ENCODE results near the gene MAML2.
A peak's percentile ranks its signal among the peaks of the same experiment; 100 is the strongest.

MAML2 gene

DNA sequence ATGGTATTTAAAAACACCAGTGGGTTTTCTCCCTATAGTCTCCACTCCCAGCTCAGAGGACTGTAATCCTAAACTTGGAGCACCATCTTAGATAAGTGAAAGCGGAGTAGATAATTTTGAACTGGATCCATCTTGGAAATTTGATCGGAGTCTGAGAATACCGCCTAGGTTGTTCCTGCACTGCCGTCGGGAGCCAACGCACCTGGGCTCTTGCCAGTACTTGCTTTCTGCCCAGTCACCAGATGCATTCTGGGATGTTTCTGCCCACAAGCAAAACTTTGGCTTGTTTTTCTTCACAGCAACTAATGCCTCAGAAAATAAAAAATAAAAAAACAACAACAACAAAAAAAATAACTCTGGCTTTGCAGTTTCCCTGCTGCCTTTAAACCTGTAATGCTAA lies 306.1 kb downstream of the MAML2 start:
- no peak for DNase-seq (ENCODE audit: low spot score)

DNA sequence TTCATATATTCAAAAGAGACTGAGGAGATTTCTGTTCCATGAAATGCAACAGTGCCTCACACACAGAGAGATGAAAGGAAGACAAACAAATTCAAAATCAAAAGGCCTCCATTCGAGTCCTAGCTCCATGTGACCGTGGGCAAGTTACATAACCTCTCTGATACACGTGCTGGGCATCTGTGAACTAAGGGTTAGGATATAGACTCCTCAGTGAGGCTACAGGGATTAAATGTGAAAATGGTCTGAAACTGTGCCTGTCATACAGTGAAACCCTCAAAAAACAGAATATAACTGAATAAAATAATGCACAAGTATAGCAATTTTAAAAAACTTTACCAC lies 307.3 kb downstream of the MAML2 start:
- DNase-seq (ENCODE audit: low spot score) = no peak

DNA sequence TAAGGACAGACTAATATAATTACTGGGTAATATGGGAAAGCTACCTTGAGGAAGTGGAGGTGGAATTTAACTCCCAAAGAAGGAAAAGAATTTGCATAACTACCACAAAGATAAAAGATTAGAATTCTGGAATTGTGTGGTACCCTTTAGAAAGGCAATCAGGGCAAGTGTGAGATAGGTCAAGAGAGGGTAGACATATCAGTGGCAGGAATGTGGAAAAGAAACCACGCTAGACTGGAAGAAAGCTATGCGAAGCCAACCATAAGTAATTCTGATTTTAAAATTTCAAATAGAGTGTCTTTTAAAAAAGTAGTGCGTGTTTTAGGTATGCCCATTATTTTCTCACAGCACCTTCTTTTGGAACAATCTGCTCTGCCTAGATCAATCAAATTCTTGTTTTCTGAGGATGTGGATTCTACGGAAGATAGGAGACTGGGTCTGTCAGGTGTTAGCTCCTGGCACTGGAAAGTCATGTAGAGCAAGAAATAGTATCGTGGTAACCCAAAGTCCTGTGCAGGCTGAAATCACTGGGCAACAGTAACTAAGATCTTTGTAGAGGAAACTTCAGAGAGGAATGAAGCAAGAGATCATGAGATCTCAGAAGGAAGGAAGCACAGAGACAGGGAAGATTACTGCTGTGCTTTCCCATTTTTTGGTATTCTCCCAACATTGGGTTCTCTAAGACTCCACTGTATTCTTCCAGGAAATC lies 307.8 kb downstream of the MAML2 start:
- no peak for DNase-seq (ENCODE audit: low spot score)

DNA sequence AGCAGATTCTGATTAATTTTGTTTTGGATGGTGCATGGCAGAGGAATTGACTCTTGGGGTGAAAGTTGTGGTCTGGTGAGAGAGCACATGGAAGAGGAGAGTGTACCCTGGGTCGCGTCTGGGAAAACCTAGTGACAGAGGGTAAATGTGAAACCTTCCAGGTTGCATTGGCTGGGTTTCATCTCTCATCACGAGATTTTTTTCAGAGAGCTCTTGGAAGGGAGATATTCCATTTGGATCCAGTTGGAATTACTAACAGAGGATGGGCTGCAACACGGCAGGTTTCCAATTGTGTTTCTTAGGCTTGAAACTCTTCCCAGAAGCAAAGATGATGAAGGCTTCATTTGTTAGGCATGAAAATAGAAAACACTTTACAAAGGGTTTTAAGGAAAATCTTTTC lies 309.4 kb downstream of the MAML2 start:
- peak; percentile 76 for DNase-seq (ENCODE audit: low spot score)

DNA sequence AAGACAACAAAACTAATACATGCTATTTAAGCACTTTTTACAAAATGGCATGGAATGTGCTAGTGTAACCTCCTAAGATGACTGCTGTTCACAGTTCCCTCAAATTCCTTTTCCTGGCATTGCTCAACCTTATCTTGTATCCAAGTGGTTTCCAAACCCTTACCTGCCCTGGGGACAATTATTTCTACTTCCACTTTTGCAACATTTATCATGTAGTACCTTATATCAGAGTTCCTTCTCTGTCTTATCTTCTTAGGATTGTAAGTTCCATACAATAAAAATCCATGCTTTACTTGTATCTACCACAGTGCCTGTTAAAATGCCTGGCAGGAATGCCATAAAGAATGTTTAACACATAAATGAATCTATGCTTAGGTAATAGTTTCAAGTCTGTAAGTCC lies 309.9 kb downstream of the MAML2 start:
- no peak for DNase-seq (ENCODE audit: low spot score)

DNA sequence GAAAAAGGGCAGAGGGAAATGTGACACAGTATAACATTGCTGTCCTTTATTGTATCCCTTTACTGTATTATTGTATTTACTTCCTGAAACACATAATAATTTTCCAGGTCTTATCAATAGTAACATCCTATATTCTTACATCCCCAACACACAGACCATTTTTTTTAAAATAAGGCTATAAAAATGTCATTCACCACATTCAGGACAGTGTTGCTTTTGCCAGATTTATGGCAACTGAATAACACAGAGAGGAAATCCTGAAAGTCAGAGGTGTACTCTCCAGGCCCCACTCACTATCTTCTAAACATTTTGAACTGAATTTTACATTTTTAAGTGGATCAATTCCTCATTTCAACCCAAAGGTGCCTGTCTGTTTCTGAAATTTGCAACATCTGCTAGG lies 314.2 kb downstream of the MAML2 start:
- DNase-seq (ENCODE audit: low spot score) = no peak

DNA sequence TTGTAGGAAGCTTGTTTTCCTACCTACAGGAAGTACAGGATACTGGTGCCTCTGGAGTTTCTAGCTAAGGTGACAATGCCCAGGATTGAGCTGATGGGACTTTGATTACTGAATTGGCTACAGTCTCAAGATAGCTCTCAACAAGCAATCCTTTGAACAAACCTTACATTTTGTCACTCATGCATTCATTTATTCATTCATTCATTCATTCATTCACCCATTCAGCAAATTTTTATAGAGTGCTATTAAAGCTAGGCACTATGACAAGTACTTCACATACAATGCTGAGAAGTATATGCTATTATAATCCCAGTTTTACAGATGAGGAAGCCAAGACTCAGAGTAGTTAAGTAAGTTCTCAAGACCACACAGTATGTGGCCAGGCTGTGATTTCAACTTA lies 316.0 kb downstream of the MAML2 start:
- no peak for DNase-seq (ENCODE audit: low spot score)

DNA sequence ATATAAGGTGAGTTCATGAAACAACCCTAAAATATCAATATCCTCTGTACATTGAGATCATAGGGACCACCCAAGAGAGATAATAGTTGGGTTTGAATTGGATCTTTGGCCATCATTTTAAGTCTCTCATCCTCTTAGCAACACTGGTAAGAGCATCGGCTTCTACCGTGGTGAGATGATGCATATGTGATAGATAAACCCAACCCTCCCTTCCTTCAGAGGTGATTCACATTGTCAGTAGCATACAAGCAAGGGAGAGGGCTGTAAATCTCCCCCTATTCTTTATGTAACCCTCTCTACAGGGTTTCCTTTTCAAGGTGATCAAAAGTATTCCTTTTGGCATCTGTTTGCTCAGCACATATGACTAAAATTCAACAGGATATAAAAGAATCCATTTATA lies 316.7 kb downstream of the MAML2 start:
- DNase-seq (ENCODE audit: low spot score) = no peak

DNA sequence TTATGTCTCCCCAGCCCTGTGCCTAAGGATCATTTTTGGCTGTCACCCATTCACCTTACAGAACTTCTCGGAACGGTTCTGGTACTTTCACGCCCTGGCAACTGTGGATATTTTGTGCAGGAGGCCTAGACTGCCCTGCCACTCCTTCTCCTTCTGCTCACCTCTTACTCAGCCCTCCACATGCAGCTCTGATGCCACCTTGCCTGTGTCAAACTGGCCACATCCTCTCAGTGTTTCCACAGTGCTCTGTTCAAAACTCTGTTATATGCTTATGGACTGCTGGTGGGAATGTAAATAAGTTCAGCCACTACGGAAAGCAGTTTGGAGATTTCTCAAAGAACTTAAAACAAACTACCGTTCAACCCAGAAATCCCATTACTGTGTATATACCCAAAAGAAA lies 318.3 kb downstream of the MAML2 start:
- DNase-seq (ENCODE audit: low spot score) = no peak

DNA sequence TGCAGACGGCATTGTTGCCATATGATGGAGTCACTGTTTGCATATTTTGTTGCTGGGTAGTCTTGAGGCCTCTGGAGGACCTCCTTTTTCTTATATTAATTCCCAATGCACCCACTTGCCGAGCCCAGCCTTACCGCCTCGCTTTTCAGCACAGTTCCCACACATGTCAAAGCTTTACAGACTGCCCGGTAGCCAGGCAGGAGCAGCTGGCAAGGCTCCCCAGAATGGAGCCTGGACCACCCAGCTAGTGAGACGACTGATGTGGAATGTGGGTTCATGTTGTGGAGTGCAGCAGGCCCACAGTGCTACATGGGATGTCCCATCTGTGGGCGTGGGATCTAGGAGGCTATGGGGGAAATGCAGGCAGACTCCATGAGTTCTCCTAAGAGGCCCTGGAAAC lies 319.7 kb downstream of the MAML2 start:
- DNase-seq (ENCODE audit: low spot score) = no peak

DNA sequence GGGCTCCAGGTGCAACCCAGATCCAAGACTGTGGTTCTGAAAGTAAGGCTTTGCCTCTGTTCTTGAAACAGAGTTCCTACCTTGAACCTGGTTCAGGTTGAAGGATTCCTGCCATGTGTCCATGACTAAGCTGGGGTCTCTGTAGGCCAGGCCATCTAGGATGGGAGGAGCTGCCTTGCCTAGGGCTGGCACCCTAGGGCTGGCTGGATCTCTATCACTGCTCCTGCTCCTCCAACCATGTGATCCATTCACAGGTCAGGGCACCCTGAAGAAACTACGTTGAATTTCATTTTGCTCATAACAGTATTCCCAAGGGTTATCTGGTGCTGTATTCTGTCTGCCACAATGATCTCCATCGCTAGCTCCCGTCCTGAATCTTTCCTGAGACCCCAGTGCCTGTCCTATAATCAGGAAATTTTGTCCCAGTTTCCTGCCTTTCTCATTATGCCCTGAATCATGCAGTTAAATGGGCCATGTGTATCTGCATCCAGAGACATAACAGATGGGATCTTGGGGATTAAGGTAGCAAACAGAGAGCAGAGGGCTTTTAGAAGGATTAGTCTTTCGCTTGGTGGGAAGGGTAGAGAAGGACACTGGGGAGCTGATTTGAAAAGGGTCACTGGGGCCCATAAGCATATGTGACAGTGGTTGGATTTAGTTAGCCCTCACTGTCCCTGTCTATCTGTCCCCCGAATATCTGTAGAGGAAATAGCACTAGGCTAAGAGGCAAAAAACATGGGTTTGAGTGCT lies 320.9 kb downstream of the MAML2 start:
- DNase-seq (ENCODE audit: low spot score) = peak; percentile 63

DNA sequence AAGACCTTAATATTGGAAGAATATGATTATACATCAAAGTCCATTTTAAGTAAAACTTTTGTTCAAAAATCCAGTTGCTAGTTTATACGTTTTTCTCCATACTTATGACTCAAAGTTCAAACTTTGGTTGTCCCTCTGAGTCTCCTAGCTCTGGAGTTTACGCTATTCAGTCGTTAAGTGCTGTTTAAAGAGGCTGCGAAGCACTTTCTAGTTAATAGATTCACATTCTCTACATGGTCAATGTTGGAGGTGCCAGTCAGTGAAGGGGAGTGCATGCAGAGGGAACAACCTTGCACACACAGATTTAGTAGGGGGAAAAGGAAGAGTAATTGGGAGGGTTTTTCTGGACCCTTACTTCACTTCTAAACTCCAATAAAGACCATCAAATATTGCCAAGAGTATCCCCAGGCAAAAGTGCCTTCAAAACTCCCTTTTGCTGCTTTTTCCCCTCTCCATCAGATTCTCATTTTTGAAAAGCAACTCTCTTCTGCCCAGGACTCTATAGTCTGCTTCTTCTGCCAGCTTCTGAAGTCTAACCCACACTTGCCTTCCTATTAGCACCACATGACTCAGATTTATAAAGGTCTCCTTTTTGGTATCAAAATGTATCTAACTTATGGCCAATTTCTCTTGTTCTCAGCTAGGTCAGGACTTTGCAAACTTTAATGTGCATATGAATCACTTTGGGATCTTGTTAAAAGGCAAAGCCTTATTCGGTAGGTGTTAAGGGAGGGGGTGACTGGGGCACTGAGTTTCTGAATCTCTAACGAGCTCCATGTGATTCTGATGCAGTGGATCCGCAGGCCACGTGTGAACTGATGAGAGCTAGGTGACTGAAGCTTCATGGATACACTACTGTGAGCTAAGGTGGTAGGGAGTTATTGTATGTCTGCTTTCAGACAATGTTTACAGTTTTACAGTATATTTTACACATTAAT lies 322.9 kb downstream of the MAML2 start:
- no peak for DNase-seq (ENCODE audit: low spot score)

DNA sequence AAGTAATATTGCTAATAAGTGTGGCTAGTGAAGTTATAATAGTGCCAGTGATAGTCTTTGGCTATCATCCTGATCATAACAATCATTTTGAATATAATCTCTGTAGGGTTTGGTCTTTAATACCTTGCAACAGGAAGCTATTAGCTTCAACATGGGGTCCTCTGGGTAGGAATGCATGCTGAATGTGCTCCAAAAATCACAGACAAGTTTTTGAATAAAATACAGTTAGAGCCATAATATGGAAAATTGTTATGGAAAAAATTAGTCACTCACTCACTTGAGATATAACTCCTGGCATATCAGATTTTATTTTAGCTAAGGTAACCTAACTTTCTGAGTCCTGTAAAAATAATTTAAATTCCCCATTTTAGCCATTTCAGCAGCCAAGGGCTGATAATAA lies 323.7 kb downstream of the MAML2 start:
- DNase-seq (ENCODE audit: low spot score) = no peak

DNA sequence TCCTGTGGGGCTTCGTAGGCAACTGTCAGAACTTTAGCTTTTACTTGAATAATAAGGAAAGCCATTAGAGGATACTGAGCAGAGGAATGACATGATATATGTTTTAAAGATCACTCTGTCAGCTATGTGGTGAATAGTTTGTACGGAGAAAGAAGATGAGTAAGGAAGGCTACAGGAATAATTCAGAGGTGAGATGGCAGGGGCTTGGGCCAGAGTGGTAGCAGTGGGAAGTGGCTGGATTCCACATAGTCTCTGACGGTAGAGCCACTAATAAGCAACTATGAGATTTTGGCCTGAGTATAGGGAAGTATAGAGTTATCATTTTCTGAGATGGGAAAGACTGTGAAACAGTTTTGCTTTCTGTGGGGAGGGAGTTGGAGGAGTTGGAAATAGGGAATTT lies 325.1 kb downstream of the MAML2 start:
- DNase-seq (ENCODE audit: low spot score) = no peak

DNA sequence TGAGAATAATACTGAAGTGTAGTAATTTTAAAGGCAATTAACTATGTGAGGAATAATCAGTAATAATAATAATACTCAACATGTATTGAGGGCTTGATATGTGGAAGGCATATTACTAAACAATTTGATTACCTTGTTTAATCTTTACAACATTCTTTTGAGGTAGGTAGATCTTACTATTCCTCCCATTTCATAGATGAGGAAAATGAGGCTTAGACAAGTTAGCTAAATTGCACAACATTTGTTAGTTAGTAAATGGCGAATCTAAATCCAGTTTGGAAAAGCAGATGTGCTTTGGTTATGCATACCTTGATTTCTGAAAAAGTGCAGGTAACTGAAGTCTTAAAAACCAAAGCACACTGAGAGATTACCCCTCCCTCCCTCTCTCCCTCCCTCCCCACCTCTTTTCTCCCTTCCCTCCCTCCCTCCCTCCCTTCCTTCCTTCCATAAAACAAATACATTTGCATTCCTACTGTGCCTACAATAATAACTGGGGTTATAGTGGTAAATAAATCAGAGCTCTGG lies 326.0 kb downstream of the MAML2 start:
- DNase-seq (ENCODE audit: low spot score) = no peak

DNA sequence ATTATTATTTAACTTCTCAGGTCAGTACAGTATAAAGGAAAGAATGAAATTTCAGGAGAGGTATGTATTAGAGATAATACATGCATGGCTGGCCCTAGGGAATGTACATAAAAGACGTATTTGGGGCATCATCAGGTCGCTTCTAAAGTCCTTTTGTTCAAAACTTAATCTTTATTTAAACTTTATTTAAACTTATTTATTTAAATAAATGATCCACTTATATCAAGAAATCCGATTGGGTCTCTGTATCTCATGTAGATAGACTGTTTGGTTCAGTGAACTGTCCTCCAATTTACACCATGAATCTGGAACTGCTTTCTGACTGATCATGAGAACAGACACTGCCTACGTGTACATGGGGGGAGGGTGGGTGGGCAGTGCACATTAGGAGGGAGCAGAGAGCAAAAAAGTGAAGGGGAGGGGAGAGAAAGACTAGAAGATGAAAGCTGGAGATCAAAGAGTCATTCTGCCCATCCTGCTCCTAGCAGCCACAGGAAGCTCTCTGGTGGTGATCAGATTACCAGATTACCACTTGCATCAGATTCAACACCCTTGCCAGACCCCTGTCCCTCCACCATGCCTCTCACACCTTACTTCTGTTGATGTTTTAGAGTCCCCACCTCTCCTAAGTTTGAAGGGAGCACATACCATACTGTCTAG lies 327.0 kb downstream of the MAML2 start:
- no peak for DNase-seq (ENCODE audit: low spot score)

DNA sequence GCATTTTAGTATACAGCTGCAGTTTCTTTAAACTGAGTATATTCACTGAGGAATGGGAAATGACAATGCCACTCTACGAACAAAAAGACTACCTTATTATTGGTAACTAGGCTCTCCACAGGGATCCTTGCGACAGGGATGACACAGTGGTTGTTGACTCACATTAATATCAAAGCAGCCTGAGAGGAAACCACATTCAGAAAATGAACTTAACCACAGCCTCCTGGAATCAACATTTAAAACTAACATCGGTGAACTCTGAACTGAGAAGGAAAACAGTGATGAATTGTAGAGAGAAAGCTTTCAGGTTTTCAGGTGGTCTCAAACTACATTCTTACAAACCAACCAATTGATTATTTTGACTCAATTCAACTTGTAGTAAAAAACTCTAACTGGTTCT lies 328.8 kb downstream of the MAML2 start:
- peak; percentile 16 for DNase-seq (ENCODE audit: low spot score)

DNA sequence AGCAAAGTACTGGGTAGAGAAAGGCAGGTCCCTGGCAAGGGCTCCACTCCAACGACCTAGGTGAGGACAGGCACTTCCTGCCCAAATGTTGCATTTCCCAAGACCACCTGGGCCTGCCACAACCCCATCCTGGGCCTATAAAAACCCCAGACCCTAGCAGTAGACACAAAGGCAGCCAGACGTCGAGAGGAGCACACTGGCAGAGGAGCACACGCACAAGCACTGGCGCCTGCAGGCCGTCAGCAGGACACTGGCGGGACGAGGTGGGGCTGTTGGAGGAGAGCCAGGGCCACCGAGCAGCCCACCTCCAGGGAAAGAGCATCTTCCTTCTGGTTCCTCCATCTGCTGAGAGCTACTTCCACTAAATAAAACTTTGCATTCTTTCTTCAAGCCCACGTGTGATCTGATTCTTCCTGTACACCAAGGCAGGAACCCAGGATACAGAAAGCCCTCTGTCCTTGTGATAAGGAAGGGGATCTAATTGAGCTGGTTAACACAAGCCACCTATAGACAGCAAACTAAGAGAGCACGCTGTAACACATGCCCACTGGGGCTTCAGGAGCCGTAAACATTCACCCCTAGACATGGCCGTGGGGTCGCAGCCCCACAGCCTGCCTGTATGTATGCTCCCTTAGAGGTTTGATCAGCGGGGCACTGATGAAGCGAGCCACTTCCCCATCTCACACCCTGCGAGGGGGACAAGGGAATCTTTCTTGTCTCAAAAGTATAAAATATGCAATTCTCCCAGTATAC lies 329.4 kb downstream of the MAML2 start:
- DNase-seq (ENCODE audit: low spot score) = peak; percentile 47

DNA sequence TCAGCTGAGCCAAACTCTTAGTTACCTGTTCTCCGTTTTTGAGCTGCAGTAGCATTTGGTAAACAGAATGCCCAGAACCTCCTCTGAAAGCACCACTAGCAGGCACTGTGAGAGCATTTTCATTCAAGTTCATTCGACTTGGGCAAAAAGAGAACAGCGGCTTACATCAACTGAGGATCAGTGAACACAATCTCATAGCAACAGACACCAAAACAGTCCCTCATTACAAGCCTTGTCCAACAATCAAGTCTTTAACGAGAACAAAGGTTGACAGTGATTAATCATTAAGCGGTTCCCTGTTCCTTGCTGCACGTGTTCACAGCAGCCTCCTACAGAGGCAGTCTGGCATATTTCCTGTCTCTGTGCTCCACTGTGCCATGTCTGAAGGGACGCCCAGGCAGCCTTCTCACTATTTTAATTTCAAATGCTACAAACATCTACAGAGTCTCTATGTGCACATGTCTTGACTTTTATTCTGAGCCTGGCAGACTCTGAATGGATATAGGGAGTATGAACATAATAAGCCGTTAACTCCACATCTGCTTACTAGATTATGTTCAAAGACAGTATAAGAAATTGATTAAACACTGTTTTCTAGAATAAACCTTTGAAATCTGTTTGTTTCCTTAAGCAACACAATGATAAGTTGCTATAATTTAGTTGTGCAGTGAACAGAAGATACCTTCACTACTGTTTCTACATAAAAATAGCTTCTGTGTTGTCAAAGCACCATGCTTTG lies 330.7 kb downstream of the MAML2 start:
- peak; percentile 89 for DNase-seq (ENCODE audit: low spot score)

DNA sequence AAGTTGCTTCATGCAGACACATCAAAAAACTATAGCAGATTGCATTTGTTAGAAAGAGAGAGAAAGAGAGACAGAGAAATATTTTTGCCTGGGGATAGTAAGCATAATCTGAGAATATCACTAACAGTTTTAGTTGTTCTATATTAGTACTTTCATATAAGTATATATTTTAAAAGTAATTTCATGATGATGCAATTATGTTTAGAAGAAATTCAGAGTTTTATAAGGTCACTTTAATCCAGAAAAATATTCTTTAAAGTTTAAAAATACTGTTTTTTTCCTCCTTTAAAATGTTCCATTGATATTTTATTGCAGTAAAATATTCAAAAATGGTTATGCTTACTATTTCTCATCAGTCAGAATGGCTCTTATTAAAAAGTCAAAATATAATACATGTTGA lies 332.3 kb downstream of the MAML2 start:
- no peak for DNase-seq (ENCODE audit: low spot score)
